GM12875 (cell line): ENCODE measurements around the gene IQSEC1.
"Not testable (repeated sequence)": the region's sequence is repeated elsewhere in the genome, so short reads cannot be mapped to it uniquely, and the experiment has no call there.

ENCODE experiments used
- H3K4me3 ChIP-seq: one replicate; pipeline ENCODE4 v1.5.1; 2011; ENCODE audit warnings: low read depth, low read length, control low read depth
- TF ChIP-seq, protein P1 (sequence below): IDR thresholded peaks from 2 replicates; pipeline ENCODE4 v1.5.1; 2011; ENCODE audit warnings: low read depth, mild to moderate bottlenecking, control low read depth, inconsistent platforms, low read length, moderate library complexity, borderline replicate concordance; ENCODE audit not compliant: insufficient read depth

Gene IQSEC1

DNA sequence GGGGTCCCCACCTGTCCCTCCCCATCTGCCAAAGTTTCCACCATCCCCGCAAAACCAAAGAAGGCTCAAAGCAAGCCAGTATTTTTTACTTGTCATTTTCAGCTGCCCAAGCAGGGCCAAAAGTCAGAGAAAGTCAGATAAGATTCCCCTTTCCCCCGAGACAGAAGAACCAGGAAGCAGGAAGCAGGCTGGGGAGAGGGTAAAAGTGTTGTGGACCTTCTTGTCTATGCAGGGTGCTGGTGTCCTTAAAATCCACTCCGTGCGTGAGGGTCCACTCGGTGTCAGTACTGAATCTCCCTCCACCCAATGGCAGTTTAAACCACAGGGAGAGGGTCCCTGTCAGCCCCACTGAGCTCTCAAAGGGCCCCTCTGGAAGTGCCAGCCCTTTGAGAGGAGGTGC lies 211.6 kb downstream of the IQSEC1 start:
- H3K4me3 ChIP-seq = no peak overlapping the region
- TF ChIP-seq, protein P1, sequence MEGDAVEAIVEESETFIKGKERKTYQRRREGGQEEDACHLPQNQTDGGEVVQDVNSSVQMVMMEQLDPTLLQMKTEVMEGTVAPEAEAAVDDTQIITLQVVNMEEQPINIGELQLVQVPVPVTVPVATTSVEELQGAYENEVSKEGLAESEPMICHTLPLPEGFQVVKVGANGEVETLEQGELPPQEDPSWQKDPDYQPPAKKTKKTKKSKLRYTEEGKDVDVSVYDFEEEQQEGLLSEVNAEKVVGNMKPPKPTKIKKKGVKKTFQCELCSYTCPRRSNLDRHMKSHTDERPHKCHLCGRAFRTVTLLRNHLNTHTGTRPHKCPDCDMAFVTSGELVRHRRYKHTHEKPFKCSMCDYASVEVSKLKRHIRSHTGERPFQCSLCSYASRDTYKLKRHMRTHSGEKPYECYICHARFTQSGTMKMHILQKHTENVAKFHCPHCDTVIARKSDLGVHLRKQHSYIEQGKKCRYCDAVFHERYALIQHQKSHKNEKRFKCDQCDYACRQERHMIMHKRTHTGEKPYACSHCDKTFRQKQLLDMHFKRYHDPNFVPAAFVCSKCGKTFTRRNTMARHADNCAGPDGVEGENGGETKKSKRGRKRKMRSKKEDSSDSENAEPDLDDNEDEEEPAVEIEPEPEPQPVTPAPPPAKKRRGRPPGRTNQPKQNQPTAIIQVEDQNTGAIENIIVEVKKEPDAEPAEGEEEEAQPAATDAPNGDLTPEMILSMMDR = no peak

DNA sequence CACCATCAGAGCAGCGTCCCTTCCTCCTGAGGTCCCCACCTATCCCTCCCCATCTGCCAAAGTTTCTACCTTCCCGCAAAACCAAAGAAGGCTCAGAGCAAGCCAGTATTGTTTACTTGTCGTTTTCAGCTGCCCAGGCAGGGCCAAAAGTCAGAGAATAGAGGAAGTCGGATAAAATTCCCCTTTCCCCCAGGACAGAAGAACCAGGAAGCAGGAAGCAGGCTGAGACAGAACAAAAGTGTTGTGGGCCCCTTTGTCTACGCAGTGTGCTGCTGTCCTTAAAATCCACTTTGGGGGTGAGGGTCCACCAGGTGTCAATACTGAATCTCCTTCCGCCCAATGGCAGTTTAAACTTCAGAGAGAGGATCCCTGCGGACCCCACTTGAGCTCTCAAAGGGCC lies 213.4 kb downstream of the IQSEC1 start:
- TF ChIP-seq, protein P1 = no peak
- no peak overlapping the region for H3K4me3 ChIP-seq

DNA sequence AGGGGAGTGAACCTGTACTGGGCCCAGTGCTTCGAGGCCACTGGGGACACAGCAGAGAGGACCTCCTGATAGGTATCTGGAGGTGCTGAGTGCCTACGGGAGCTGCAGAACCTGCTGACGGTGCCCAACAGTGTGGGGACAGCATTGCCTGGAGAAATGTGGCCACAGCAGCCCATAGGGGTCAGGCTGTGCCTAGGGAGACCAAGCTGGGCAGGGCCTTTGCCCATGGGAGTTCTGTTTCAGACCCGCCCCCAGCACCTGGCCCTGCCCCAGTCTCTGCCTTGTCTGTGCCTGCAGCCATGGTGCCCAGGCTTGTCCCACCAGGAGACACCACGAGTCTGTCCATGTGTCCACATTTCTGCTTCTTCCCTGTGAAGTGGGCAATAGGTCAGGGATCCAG lies 216.6 kb downstream of the IQSEC1 start:
- H3K4me3 ChIP-seq = no peak overlapping the region
- TF ChIP-seq, protein P1 = no peak

DNA sequence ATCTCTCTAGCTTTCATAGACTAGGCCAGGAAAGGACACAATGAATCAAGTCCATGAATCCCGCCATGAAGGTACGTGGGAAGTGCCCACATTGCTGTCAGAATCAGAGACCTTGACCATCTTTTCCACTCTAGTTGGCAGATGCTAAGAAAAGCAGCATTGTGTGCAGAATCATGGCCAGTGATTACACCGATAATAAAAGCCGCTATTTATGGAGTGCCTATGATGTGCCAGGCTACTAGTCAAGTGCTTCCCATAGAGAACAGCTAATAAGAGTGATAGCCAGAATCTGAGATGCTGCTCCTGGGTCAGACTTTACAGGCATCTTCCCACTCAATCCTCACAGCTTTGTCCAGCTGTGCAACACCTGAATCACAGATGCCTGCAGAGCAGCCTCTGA lies 218.7 kb downstream of the IQSEC1 start:
- TF ChIP-seq, protein P1 = no peak
- H3K4me3 ChIP-seq = no peak overlapping the region

DNA sequence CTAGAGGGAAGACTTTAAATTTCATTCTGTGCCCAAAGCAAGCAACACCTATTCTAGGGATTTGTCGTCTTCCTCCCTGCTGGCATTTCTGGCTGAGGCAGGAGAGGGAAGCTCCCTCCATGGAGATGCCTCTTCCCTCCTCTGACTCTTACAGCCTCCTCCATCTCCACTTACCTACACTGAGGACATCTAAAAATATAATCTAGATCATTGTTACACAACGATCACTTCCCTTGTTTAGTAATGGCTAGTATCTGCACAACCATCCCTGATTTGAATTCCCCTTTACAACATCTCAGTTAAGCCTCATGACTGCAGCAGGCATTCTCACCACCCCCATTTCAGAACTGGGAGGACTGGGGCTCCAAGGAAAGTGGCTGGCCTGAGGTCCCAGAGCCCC lies 219.4 kb downstream of the IQSEC1 start:
- not testable (repeated sequence) for H3K4me3 ChIP-seq

DNA sequence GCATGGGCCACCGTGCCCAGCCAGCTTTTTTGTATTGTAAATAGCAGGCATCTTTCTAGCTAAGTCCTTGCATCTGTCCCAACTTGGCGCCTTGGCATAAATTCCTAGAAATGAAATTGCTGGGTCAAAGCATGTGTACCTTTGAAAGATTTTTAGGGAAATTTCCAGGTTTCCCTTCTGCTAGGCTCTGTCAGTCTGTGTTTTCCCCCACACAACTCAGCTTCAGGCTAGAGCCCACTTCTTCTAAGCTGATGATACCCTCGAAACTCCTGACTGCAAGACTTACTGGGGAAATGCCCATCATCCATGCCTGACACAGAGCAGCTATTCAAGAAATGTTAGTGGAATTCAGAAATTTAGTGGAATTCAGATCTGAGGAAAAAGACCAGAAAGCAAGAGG lies 221.0 kb downstream of the IQSEC1 start:
- TF ChIP-seq, protein P1 = no peak
- no peak overlapping the region for H3K4me3 ChIP-seq
